NK-92 (cell line): ENCODE data around the gene MOXD1.

Source experiments
- DNase-seq: peaks from one replicate; lab custom pipeline; 2025; ENCODE audit not compliant: unreplicated experiment; lab: John Stamatoyannopoulos, UW

MOXD1 gene

GRCh38 chr6:132246632-132247270 is 154.5 kb downstream of the MOXD1 start:
- no peak for DNase-seq

GRCh38 chr6:132246120-132246617 is 155.1 kb downstream of the MOXD1 start:
- DNase-seq, result no peak
